ENCODE measurements around the gene PRG2.

PRG2 gene

GRCh38 chr11:57390535-57390934 is at the start of gene PRG2:
TSS of gene PRG2 (minus strand) at chr11:57390650. CDS start at chr11:57389944, 706 bp downstream.
- no peak within 1 kb of the TSS for H3K4me3 ChIP-seq (ENCODE audit: control insufficient read depth, low read depth, low read length)
- DNase-seq (ENCODE audit: low read depth) = no peak
- TF ChIP-seq CTCF (IDR thresholded peaks at IDR 0.05; ENCODE audit: control insufficient read depth, insufficient read depth, low read depth, low read length, missing control alignments) = no peak

- no peak for TF ChIP-seq CTCF (IDR thresholded peaks at IDR 0.05; ENCODE audit: control insufficient read depth, insufficient read depth, low read depth, low read length, missing control alignments)
- no peak overlapping the region for H3K4me3 ChIP-seq (ENCODE audit: control insufficient read depth, low read depth, low read length)
- no peak for DNase-seq (ENCODE audit: low read depth)
Observed at GRCh38 chr11:57439786-57440185, 49.3 kb upstream of the PRG2 start.

GRCh38 chr11:57438345-57439285 is 48.2 kb upstream of the PRG2 start:
- DNase-seq (ENCODE audit: low read depth) = no peak
- no peak for TF ChIP-seq CTCF (IDR thresholded peaks at IDR 0.05; ENCODE audit: control insufficient read depth, insufficient read depth, low read depth, low read length, missing control alignments)
- no peak overlapping the region for H3K4me3 ChIP-seq (ENCODE audit: control insufficient read depth, low read depth, low read length)

- no peak for DNase-seq (ENCODE audit: low read depth)
- H3K4me3 ChIP-seq (ENCODE audit: control insufficient read depth, low read depth, low read length) = no peak overlapping the region
- TF ChIP-seq CTCF (IDR thresholded peaks at IDR 0.05; ENCODE audit: control insufficient read depth, insufficient read depth, low read depth, low read length, missing control alignments) = no peak
Observed at GRCh38 chr11:57436031-57436430, 45.6 kb upstream of the PRG2 start.

GRCh38 chr11:57434640-57435546 is 44.4 kb upstream of the PRG2 start:
- no peak for TF ChIP-seq CTCF (IDR thresholded peaks at IDR 0.05; ENCODE audit: control insufficient read depth, insufficient read depth, low read depth, low read length, missing control alignments)
- peak; percentile 94 for DNase-seq (ENCODE audit: low read depth)
- H3K4me3 ChIP-seq (ENCODE audit: control insufficient read depth, low read depth, low read length) = no peak overlapping the region

- TF ChIP-seq CTCF (IDR thresholded peaks at IDR 0.05; ENCODE audit: control insufficient read depth, insufficient read depth, low read depth, low read length, missing control alignments) = no peak
- DNase-seq (ENCODE audit: low read depth) = peak; percentile 50
- no peak overlapping the region for H3K4me3 ChIP-seq (ENCODE audit: control insufficient read depth, low read depth, low read length)
Observed at GRCh38 chr11:57432714-57433163, 42.3 kb upstream of the PRG2 start.
